ENCODE measurements around the gene MISP.

MISP gene

GRCh38 chr19:798415-799075 is 47.6 kb downstream of the MISP start:
- DNase-seq = peak in 1 of 2 experiments; percentile 49

- peak in 1 of 2 experiments; percentile 53 for DNase-seq
Measured at GRCh38 chr19:799076-799881, 48.4 kb downstream of the MISP start.

- peak in 1 of 2 experiments; percentile 28 for DNase-seq
Measured at GRCh38 chr19:800360-801029, 49.6 kb downstream of the MISP start.

GRCh38 chr19:801030-801860 is 50.3 kb downstream of the MISP start:
- DNase-seq = peak in 1 of 2 experiments; percentile 51

GRCh38 chr19:801861-802497 is 51.1 kb downstream of the MISP start:
- peak in 1 of 2 experiments; percentile 24 for DNase-seq

- DNase-seq = no peak
Measured at GRCh38 chr19:802498-803098, 51.7 kb downstream of the MISP start.

GRCh38 chr19:803099-803561 is 52.2 kb downstream of the MISP start:
- DNase-seq = peak in 1 of 2 experiments; percentile 21

GRCh38 chr19:803686-804418 is 52.9 kb downstream of the MISP start:
- peak in 1 of 2 experiments; percentile 23 for DNase-seq

GRCh38 chr19:804419-805165 is 53.7 kb downstream of the MISP start:
- DNase-seq = no peak

- DNase-seq = peak in 1 of 2 experiments; percentile 54
Measured at GRCh38 chr19:805166-805551, 54.2 kb downstream of the MISP start.

- DNase-seq = no peak
Measured at GRCh38 chr19:805600-806550, 55.0 kb downstream of the MISP start.

GRCh38 chr19:806815-807421 is 56.0 kb downstream of the MISP start:
- DNase-seq = no peak

GRCh38 chr19:807627-808422 is 56.9 kb downstream of the MISP start:
- no peak for DNase-seq

- no peak for DNase-seq
Measured at GRCh38 chr19:808423-808775, 57.5 kb downstream of the MISP start.

GRCh38 chr19:810077-810855 is 59.4 kb downstream of the MISP start:
- DNase-seq = no peak

- DNase-seq = peak in 1 of 2 experiments; percentile 43
Measured at GRCh38 chr19:810883-811489, 60.1 kb downstream of the MISP start.

Measured in activated T-cell treated with anti-CD3 and anti-CD28 coated beads, Interleukin-2, amount 50 U/mL, for 48 hours (primary cell).